Measurements from ENCODE around the gene ART4.

The ART4 gene

GRCh38 chr12:14802721-14803010 is 40.7 kb downstream of the ART4 start:
- peak overlapping the region; percentile 82 to 83 for H3K4me3 ChIP-seq (ENCODE audit: low read depth in 1 of 2, low read length in 1 of 2)
- H3K36me3 ChIP-seq, result peaks cover 19% of the 10 kb centered on the region
- H3K9me3 ChIP-seq, result no peaks in the 10 kb centered on the region
- peak overlapping the region; percentile 86 for H3K27ac ChIP-seq
- TF ChIP-seq CTCF (IDR thresholded peaks at IDR 0.05), result no peak
- peaks cover 21 to 26% of the 10 kb centered on the region in 2 experiments for H3K4me1 ChIP-seq (ENCODE audit: control insufficient read depth in 1 of 2, insufficient read depth in 1 of 2, low read depth in 1 of 2, low read length in 1 of 2)
- H3K27me3 ChIP-seq, result peaks cover 6% of the 10 kb centered on the region

- Histone ChIP-seq H3K9me3 (no peaks in the 10 kb centered on the region), H3K27ac (peak overlapping the region; percentile 86), H3K4me3 (ENCODE audit: low read depth in 1 of 2, low read length in 1 of 2) (peak overlapping the region; percentile 82 to 83), H3K36me3 (peaks cover 23% of the 10 kb centered on the region), H3K4me1 (ENCODE audit: control insufficient read depth in 1 of 2, insufficient read depth in 1 of 2, low read depth in 1 of 2, low read length in 1 of 2) (peaks cover 21 to 26% of the 10 kb centered on the region in 2 experiments), H3K27me3 (peaks cover 6% of the 10 kb centered on the region)
- no peak for TF ChIP-seq CTCF (IDR thresholded peaks at IDR 0.05)
These were observed 41.1 kb downstream of the ART4 start for GRCh38 chr12:14802247-14802646.

- TF ChIP-seq CTCF (IDR thresholded peaks at IDR 0.05), result no peak
- no peaks in the 10 kb centered on the region for H3K4me1 ChIP-seq (ENCODE audit: control insufficient read depth in 1 of 2, insufficient read depth in 1 of 2, low read depth in 1 of 2, low read length in 1 of 2)
- peaks cover 80% of the 10 kb centered on the region for H3K36me3 ChIP-seq
- no peak overlapping the region for H3K4me3 ChIP-seq (ENCODE audit: low read depth in 1 of 2, low read length in 1 of 2)
- H3K9me3 ChIP-seq, result no peaks in the 10 kb centered on the region
- H3K27me3 ChIP-seq, result no peaks in the 10 kb centered on the region
- no peak overlapping the region for H3K27ac ChIP-seq
These were observed 48.3 kb downstream of the ART4 start for GRCh38 chr12:14795028-14795448.

- Histone ChIP-seq H3K27me3 (peaks cover 12% of the 10 kb centered on the region), H3K9me3 (no peaks in the 10 kb centered on the region), H3K4me1 (ENCODE audit: control insufficient read depth in 1 of 2, insufficient read depth in 1 of 2, low read depth in 1 of 2, low read length in 1 of 2) (no peaks in the 10 kb centered on the region), H3K27ac (no peak overlapping the region), H3K4me3 (ENCODE audit: low read depth in 1 of 2, low read length in 1 of 2) (no peak overlapping the region), H3K36me3 (peaks cover 51% of the 10 kb centered on the region)
- TF ChIP-seq CTCF (IDR thresholded peaks at IDR 0.05), result no peak
These were observed 57.8 kb downstream of the ART4 start for GRCh38 chr12:14785568-14785967.

DNA sequence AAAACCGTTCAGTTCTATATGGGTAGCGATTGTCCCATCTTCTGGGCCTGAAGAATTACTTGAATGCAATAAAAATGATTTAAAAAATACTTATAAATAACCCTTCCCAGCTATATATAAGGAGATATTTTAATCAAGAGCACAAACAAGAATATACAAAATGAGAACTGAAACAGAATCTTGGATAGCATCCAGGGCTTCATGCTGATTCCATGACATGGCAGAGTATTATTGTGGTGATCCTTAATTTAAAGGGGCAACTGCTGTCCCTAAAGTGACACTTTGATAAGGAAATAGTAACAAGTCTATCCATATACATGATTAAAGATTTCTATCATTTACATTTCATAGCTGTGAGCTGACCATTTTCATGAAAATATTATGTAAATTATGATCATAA is 58.9 kb downstream of the ART4 start:
- no peak for TF ChIP-seq CTCF (IDR thresholded peaks at IDR 0.05)
- H3K27ac ChIP-seq, result no peak overlapping the region

DNA sequence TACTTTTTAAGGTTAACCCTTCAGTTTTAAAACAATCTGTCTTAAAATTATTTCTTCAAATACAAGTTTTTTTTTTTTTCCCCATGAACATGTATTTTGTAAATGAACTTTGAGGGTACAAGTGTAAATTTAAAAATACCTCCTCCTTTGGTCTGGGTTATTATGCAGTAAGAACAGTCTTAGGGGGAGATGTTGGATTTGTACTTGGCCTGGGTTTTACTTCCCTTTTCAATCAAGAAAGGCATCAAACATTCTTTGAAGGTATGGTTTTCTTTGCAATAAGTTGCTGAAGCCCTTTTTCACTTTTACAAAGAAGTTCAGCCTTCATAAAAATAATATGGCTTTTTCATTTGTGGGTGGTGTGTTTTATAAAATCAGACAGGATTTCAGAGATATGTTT is 60.6 kb downstream of the ART4 start:
- no peak overlapping the region for H3K27ac ChIP-seq
- no peaks in the 10 kb centered on the region for H3K4me1 ChIP-seq (ENCODE audit: control insufficient read depth in 1 of 2, insufficient read depth in 1 of 2, low read depth in 1 of 2, low read length in 1 of 2)
- no peaks in the 10 kb centered on the region for H3K9me3 ChIP-seq
- no peak for TF ChIP-seq CTCF (IDR thresholded peaks at IDR 0.05)
- peaks cover 39% of the 10 kb centered on the region for H3K27me3 ChIP-seq
- H3K36me3 ChIP-seq, result peaks cover 23% of the 10 kb centered on the region
- no peak overlapping the region for H3K4me3 ChIP-seq (ENCODE audit: low read depth in 1 of 2, low read length in 1 of 2)

More for the DNA sequence above, 58.9 kb downstream of the ART4 start:
- H3K9me3 ChIP-seq, result no peaks in the 10 kb centered on the region
- no peak overlapping the region for H3K4me3 ChIP-seq (ENCODE audit: low read depth in 1 of 2, low read length in 1 of 2)
- peaks cover 23% of the 10 kb centered on the region for H3K27me3 ChIP-seq
- peaks cover 40% of the 10 kb centered on the region for H3K36me3 ChIP-seq
- H3K4me1 ChIP-seq (ENCODE audit: control insufficient read depth in 1 of 2, insufficient read depth in 1 of 2, low read depth in 1 of 2, low read length in 1 of 2), result no peaks in the 10 kb centered on the region

All from neutrophil (primary cell).